ENCODE results near the gene AP1M2. TPM values are rescaled to one million over a fixed set of nuclear protein-coding genes. Genes with fewer than 3 reads are reported as not detected.

Gene AP1M2
- total and polyA plus RNA-seq, 5 donors from 2014 or later, result not detected

DNA sequence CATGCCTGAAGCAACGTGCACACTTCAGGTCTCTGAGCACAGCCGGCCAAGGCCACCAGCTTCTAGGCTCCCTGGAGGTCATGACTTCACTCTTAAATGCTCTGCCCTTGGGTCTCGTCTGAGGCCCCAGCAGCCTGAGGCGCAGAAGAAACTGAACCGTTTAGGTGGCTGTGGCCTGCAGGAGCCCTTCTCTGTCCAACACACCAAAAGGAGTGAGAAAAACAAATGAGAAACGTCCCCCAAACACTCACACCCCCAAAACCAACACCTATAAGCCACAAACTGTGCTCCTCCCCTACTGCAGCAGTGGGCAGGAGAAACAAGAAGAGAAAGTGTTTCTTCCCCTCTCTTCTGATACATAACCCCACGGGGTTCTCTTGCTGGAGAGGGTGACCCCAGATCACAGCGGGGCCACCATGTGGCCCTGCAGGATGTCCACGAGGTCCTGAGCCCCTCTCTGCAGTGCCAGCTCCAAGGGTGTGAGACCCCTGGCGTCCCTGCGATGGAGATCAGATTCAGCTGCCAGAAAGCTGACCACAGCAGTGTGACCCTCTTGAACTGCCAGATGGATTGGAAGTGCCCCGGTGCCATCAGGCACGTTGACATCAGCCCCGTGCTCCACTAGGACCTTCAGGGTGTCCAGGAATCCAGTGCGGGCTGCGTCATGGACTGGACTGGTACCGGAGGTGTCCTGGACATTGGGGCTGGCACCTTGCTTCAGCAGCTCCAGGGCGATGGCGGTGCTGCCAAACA lies 20.3 kb downstream of the AP1M2 start:
- H3K4me3 Mint-ChIP-seq, result peak overlapping the region; percentile 94 to 97 (median 94)
- no peak for ATAC-seq (ENCODE audit: low read depth in 2 of 2)
- H3K27ac ChIP-seq (ENCODE audit: insufficient read depth, low read length, poor library complexity, severe bottlenecking), result peak overlapping the region; percentile 91
- peaks cover 44% of the 10 kb centered on the region for H3K4me1 ChIP-seq (ENCODE audit: control insufficient read depth, insufficient read depth, low read length, poor library complexity, severe bottlenecking)
- no peaks in the 10 kb centered on the region for H3K36me3 Mint-ChIP-seq
- peaks cover 0 to 2% (median 0%) of the 10 kb centered on the region in 7 donors for H3K9me3 Mint-ChIP-seq
- DNase-seq, result peak; percentile 39 to 69 (median 65)
- H3K4me3 ChIP-seq (ENCODE audit: low read depth, low read length), result peak overlapping the region; percentile 88
- peaks cover 13% of the 10 kb centered on the region for H3K27me3 Mint-ChIP-seq
- H3K27ac Mint-ChIP-seq, result peak overlapping the region; percentile 96 to 99 (median 99)
- H3K9me3 ChIP-seq (ENCODE audit: control insufficient read depth in 2 of 2, low read length in 2 of 2), result no peaks in the 10 kb centered on the region
- peaks cover 5% of the 10 kb centered on the region for H3K36me3 ChIP-seq (ENCODE audit: control insufficient read depth, insufficient read depth, low read length)
- no peaks in the 10 kb centered on the region for H3K27me3 ChIP-seq (ENCODE audit: control insufficient read depth, insufficient read depth, low read length)
- H3K4me1 Mint-ChIP-seq, result peaks cover 8 to 51% (median 30%) of the 10 kb centered on the region in 4 donors

DNA sequence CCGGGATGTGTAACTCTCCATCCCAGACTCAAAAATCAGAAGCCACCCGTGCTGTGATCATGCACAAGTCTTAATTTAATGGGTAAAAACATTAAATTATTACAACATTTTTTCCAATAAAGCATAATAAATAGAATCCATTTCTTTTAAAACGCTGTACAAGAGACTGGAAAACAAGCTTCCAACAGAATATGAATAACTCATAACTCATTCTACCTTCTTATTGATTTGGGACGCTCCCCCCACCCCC lies 20.8 kb downstream of the AP1M2 start:
- Histone ChIP-seq H3K4me3 (ENCODE audit: low read depth, low read length) (peak overlapping the region; percentile 88), H3K9me3 (ENCODE audit: control insufficient read depth in 2 of 2, low read length in 2 of 2) (no peaks in the 10 kb centered on the region), H3K36me3 (ENCODE audit: control insufficient read depth, insufficient read depth, low read length) (peaks cover 5% of the 10 kb centered on the region), H3K27ac (ENCODE audit: insufficient read depth, low read length, poor library complexity, severe bottlenecking) (peak overlapping the region; percentile 91), H3K27me3 (ENCODE audit: control insufficient read depth, insufficient read depth, low read length) (no peaks in the 10 kb centered on the region), H3K4me1 (ENCODE audit: control insufficient read depth, insufficient read depth, low read length, poor library complexity, severe bottlenecking) (peaks cover 44% of the 10 kb centered on the region)
- ATAC-seq (ENCODE audit: low read depth in 2 of 2) (no peak), DNase-seq (no peak)
- Mint-ChIP-seq H3K4me1 (peaks cover 8 to 56% (median 30%) of the 10 kb centered on the region in 4 donors), H3K9me3 (peaks cover 0 to 2% (median 0%) of the 10 kb centered on the region in 7 donors), H3K27ac (peak overlapping the region; percentile 96 to 99 (median 99)), H3K4me3 (peak overlapping the region; percentile 94 to 97 (median 94)), H3K27me3 (peaks cover 13% of the 10 kb centered on the region), H3K36me3 (peaks cover 1% of the 10 kb centered on the region)

GRCh38 chr19:10565567-10566407 lies 21.3 kb downstream of the AP1M2 start, which contains the start of gene KRI1:
TSS of gene KRI1 (minus strand) at chr19:10566010. CDS start at chr19:10565999, 11 bp downstream.
- Mint-ChIP-seq H3K9me3 (peaks cover 0 to 2% (median 0%) of the 10 kb centered on the region in 7 donors), H3K27ac (peak within 1 kb of the TSS; percentile 96 to 99 (median 99)), H3K4me1 (peaks cover 8 to 58% (median 30%) of the 10 kb centered on the region in 4 donors), H3K4me3 (peak within 1 kb of the TSS; percentile 94 to 97 (median 94)), H3K36me3 (peaks cover 3% of the 10 kb centered on the region), H3K27me3 (peaks cover 13% of the 10 kb centered on the region)
- Histone ChIP-seq H3K27ac (ENCODE audit: insufficient read depth, low read length, poor library complexity, severe bottlenecking) (peak within 1 kb of the TSS; percentile 91), H3K4me1 (ENCODE audit: control insufficient read depth, insufficient read depth, low read length, poor library complexity, severe bottlenecking) (peaks cover 44% of the 10 kb centered on the region), H3K36me3 (ENCODE audit: control insufficient read depth, insufficient read depth, low read length) (peaks cover 8% of the 10 kb centered on the region), H3K27me3 (ENCODE audit: control insufficient read depth, insufficient read depth, low read length) (no peaks in the 10 kb centered on the region), H3K9me3 (ENCODE audit: control insufficient read depth in 2 of 2, low read length in 2 of 2) (no peaks in the 10 kb centered on the region), H3K4me3 (ENCODE audit: low read depth, low read length) (peak within 1 kb of the TSS; percentile 88)
- DNase-seq (peak; percentile 99), ATAC-seq (ENCODE audit: low read depth in 2 of 2) (peak; percentile 52 to 56)

GRCh38 chr19:10565028-10565566 lies 22.0 kb downstream of the AP1M2 start:
- Histone ChIP-seq H3K9me3 (ENCODE audit: control insufficient read depth in 2 of 2, low read length in 2 of 2) (no peaks in the 10 kb centered on the region), H3K36me3 (ENCODE audit: control insufficient read depth, insufficient read depth, low read length) (peaks cover 15% of the 10 kb centered on the region), H3K4me3 (ENCODE audit: low read depth, low read length) (peak overlapping the region; percentile 55), H3K27me3 (ENCODE audit: control insufficient read depth, insufficient read depth, low read length) (no peaks in the 10 kb centered on the region), H3K27ac (ENCODE audit: insufficient read depth, low read length, poor library complexity, severe bottlenecking) (peak overlapping the region; percentile 91), H3K4me1 (ENCODE audit: control insufficient read depth, insufficient read depth, low read length, poor library complexity, severe bottlenecking) (peaks cover 44% of the 10 kb centered on the region)
- Mint-ChIP-seq H3K36me3 (peaks cover 3% of the 10 kb centered on the region), H3K27me3 (peaks cover 13% of the 10 kb centered on the region), H3K4me1 (peaks cover 8 to 56% (median 31%) of the 10 kb centered on the region in 4 donors), H3K4me3 (peak overlapping the region; percentile 94 to 97 (median 94)), H3K9me3 (peaks cover 0 to 2% (median 0%) of the 10 kb centered on the region in 7 donors), H3K27ac (peak overlapping the region; percentile 96 to 99 (median 99))
- ATAC-seq (ENCODE audit: low read depth in 2 of 2) (no peak), DNase-seq (peak; percentile 27 to 76 (median 43))

- Histone ChIP-seq H3K4me1 (ENCODE audit: control insufficient read depth, insufficient read depth, low read length, poor library complexity, severe bottlenecking) (peaks cover 33% of the 10 kb centered on the region), H3K27ac (ENCODE audit: insufficient read depth, low read length, poor library complexity, severe bottlenecking) (no peak overlapping the region), H3K9me3 (ENCODE audit: control insufficient read depth in 2 of 2, low read length in 2 of 2) (no peaks in the 10 kb centered on the region), H3K36me3 (ENCODE audit: control insufficient read depth, insufficient read depth, low read length) (peaks cover 32% of the 10 kb centered on the region), H3K27me3 (ENCODE audit: control insufficient read depth, insufficient read depth, low read length) (no peaks in the 10 kb centered on the region), H3K4me3 (ENCODE audit: low read depth, low read length) (no peak overlapping the region)
- H3K4me3 Mint-ChIP-seq, result no peak overlapping the region
- H3K36me3 Mint-ChIP-seq, result peaks cover 12% of the 10 kb centered on the region
- DNase-seq, result no peak
- peaks cover 7% of the 10 kb centered on the region for H3K27me3 Mint-ChIP-seq
- ATAC-seq (ENCODE audit: low read depth in 2 of 2), result no peak
- no peaks in the 10 kb centered on the region for H3K9me3 Mint-ChIP-seq
- peak overlapping the region in 1 of 3 donors; percentile 31 for H3K27ac Mint-ChIP-seq
- H3K4me1 Mint-ChIP-seq, result peaks cover 8 to 46% (median 26%) of the 10 kb centered on the region in 4 donors
Measured at GRCh38 chr19:10562609-10563008, 24.5 kb downstream of the AP1M2 start.

DNA sequence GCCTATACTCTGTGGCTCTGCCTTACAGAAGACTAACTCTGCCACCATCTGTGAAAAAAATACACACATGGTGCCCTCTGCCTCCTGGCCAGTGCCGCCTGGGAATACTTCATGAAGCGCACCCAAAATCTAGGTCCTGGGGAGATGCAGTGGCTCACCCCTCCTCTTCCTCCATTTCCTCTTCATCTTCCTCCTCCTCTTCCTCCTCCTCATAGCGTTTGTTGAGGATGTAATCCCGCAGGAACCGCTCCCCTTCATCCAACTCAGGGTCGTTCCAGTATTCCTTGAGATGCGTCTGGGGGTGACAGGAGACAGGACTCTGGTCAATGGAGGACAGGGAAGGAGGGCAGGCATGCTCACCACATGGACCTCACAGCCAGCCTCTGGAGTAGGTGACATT lies 27.0 kb downstream of the AP1M2 start:
- Histone ChIP-seq H3K27me3 (ENCODE audit: control insufficient read depth, insufficient read depth, low read length) (no peaks in the 10 kb centered on the region), H3K4me1 (ENCODE audit: control insufficient read depth, insufficient read depth, low read length, poor library complexity, severe bottlenecking) (peaks cover 21% of the 10 kb centered on the region), H3K27ac (ENCODE audit: insufficient read depth, low read length, poor library complexity, severe bottlenecking) (no peak overlapping the region), H3K4me3 (ENCODE audit: low read depth, low read length) (no peak overlapping the region), H3K9me3 (ENCODE audit: control insufficient read depth in 2 of 2, low read length in 2 of 2) (no peaks in the 10 kb centered on the region), H3K36me3 (ENCODE audit: control insufficient read depth, insufficient read depth, low read length) (peaks cover 50% of the 10 kb centered on the region)
- DNase-seq (no peak), ATAC-seq (ENCODE audit: low read depth in 2 of 2) (no peak)
- peaks cover 17% of the 10 kb centered on the region for H3K36me3 Mint-ChIP-seq
- peaks cover 0 to 36% (median 10%) of the 10 kb centered on the region in 4 donors for H3K4me1 Mint-ChIP-seq
- peak overlapping the region in 1 of 4 donors; percentile 21 for H3K4me3 Mint-ChIP-seq
- H3K9me3 Mint-ChIP-seq, result no peaks in the 10 kb centered on the region
- H3K27me3 Mint-ChIP-seq, result no peaks in the 10 kb centered on the region
- H3K27ac Mint-ChIP-seq, result no peak overlapping the region

DNA sequence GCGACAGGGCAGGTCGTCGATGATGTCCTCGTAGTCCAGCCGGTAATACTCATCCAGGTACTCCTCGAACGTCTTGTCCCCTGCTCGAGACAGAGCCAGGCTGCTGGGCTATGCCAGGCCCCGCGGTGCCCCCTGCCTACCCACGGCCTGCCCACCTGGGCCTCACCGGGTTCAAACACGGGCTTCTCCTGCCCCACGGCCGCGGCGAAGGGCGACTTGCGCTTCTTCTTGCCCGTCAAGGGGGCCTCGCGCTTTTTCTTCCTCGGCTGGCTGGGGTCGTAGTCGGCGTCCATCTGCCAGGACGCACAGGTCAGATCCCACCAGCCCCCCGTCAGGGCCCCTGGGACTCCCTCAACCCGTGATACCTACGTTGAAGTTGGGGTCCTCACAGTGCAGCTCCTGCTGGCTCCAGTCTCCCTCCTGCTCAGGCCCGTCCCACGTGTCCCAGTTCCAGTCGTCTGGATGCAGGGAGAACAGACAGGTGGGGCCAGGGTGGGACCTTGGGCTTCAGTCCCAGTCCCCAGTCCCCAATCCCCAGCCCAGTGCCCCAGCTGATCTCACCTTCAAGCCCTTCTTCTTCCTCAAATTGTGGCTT lies 29.4 kb downstream of the AP1M2 start:
- Histone ChIP-seq H3K4me3 (ENCODE audit: low read depth, low read length) (no peak overlapping the region), H3K4me1 (ENCODE audit: control insufficient read depth, insufficient read depth, low read length, poor library complexity, severe bottlenecking) (peaks cover 34% of the 10 kb centered on the region), H3K27ac (ENCODE audit: insufficient read depth, low read length, poor library complexity, severe bottlenecking) (no peak overlapping the region), H3K36me3 (ENCODE audit: control insufficient read depth, insufficient read depth, low read length) (peaks cover 63% of the 10 kb centered on the region), H3K9me3 (ENCODE audit: control insufficient read depth in 2 of 2, low read length in 2 of 2) (no peaks in the 10 kb centered on the region), H3K27me3 (ENCODE audit: control insufficient read depth, insufficient read depth, low read length) (no peaks in the 10 kb centered on the region)
- ATAC-seq (ENCODE audit: low read depth in 2 of 2) (no peak), DNase-seq (no peak)
- H3K27me3 Mint-ChIP-seq, result no peaks in the 10 kb centered on the region
- peaks cover 20% of the 10 kb centered on the region for H3K36me3 Mint-ChIP-seq
- H3K4me3 Mint-ChIP-seq, result peak overlapping the region in 1 of 4 donors; percentile 19
- H3K4me1 Mint-ChIP-seq, result peaks cover 7 to 47% (median 12%) of the 10 kb centered on the region in 4 donors
- H3K9me3 Mint-ChIP-seq, result no peaks in the 10 kb centered on the region
- peak overlapping the region in 2 of 3 donors; percentile 36 to 52 for H3K27ac Mint-ChIP-seq
